ENCODE results near the gene CDKN1A.
"Not testable (repeated sequence)": the region's sequence is repeated elsewhere in the genome, so short reads cannot be mapped to it uniquely, and the experiment has no call there.

The CDKN1A gene

DNA sequence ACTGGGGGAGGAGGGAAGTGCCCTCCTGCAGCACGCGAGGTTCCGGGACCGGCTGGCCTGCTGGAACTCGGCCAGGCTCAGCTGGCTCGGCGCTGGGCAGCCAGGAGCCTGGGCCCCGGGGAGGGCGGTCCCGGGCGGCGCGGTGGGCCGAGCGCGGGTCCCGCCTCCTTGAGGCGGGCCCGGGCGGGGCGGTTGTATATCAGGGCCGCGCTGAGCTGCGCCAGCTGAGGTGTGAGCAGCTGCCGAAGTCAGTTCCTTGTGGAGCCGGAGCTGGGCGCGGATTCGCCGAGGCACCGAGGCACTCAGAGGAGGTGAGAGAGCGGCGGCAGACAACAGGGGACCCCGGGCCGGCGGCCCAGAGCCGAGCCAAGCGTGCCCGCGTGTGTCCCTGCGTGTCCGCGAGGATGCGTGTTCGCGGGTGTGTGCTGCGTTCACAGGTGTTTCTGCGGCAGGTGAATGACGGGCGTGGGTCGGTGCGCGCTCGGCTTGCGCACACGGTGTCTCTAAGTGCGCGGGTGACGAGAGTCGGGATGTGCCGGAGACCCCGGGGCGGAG is at the start of gene CDKN1A:
CDKN1A (plus strand) TSS at position 227 of the 555 bp plus-strand sequence. CDS start 5,388 bp downstream, outside the sequence.
- in situ Hi-C loops (cut with HindIII; ENCODE audit: low sequenced_read_pairs), result no loop called here

DNA sequence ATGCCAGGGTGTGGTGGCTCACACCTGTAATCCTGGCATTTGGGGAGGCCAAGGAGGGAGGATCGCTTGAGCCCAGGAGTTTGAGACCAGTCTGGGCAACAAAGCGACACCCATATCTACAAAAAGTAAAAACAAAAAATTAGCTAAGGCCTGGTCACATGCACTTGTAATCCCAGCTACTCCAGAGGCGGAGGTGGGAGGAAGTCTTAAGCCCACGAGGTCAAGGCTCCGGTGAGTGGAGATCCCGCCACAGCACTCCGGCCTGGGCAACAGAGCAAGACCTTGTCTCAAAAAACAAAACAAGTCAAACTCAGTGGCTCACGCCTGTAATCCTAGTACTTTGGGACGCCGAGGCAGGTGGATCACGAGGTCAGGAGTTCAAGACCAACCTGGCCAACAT is 48.7 kb upstream of the CDKN1A start:
- in situ Hi-C loops (cut with HindIII; ENCODE audit: low sequenced_read_pairs), result no loop called here

DNA sequence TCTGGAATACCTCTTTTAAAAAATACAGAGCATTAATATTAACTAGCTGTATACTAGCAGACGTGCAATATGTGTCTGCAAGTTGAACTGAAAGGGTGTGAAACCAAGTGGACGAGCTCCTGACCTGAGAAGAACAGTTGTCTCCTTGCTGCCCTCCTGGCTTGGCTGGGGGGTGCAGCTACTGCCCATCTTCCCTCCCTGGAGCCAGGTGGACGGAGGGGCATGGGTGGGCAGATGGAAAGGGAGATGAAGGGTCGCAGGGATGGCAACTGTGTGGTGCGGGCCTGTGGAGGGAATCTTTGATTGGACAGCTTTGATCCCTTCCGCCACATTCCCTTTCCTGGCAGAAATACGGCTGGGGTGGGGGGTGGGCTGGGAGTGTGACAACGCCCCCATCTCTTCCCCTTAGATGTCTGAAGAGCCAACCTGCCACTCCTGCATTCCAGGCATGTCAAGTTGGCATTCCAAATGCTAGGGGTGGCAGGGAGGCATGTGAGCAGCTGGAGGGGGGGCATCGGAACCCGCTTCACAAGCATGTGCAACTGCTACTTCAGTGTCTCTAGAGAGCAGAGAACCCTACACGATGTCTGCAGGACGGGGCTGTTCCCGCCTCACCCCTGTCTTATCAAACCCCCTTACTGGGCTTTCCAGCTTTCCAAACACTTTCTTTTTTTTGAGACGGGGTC is 47.0 kb upstream of the CDKN1A start:
- in situ Hi-C loops (cut with HindIII; ENCODE audit: low sequenced_read_pairs), result no loop called here

DNA sequence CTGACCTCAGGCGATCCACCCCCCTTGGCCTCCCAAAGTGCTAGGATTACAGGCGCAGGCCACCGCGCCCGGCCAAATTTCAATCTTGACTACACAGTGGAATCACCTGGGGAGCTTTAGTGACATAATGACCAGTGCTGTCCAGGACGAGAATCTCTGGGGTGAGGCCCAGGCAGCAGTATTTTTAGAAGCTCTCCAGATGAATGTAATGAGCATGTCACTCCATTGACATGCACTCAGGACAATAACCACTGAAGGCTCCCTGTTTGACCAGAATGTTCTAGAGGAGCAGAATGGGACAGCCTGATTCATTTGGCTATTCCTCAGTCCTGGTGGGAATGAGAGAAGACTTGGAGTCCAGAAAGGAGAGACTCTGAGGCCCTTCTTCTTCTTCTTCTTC is 45.1 kb upstream of the CDKN1A start:
- in situ Hi-C loops (cut with HindIII; ENCODE audit: low sequenced_read_pairs), result no loop called here

DNA sequence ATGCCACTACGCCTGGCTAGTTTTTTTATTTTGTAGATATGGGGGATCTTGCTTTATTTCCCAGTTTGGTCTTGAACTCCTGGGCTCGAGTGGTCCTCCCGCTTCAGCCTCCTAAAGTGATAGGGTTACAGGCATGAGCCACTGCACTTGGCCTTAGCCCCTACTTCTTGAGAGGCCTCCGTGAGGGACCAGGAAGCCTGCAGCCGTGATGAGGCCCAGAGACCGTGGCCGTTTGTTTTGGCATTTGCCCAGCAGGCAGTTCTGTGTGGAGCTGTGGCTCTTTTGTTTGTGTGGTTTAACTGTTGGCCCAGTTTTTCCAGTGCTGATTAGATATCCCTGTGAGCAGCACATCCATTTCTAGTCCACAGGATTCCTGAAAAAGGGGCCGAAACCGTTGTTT is 44.6 kb upstream of the CDKN1A start:
- in situ Hi-C loops (cut with HindIII; ENCODE audit: low sequenced_read_pairs), result no loop called here

DNA sequence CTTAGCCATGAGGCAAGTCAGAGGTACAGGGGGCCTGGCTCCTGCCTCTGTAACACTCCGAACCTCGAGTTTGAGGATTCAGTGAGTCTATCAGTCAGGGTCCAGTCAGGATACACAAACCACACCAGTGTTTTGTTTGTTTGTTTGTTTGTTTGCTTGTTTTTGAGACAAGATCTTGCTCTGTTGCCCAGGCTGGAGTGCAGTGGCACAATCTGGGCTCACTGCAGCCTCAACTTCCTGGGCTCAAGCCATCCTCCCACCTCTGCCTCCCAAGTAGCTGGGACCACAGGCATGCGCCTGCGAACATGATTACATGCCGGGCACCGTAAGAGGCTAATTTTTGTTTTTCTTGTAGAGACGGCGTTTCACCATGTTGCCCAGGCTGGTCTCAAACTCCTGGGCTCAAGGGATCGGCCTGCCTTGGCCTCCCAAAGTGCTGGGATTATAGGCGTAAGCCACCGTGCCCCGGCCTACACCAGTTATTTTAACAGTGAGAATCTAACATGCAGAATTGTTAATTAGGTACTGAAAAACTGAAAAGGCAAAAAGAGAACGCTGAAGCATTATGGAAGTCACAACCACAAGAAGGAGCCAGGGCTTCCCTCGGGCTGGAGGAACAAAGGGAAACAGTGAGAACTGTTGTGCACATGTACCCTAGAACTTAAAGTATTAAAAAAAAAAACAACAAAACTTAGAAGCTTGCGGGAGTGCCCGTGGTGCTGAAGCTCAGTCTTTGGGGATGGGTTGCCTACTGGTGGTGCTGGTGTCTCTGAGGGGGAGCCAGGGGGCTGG is 44.0 kb upstream of the CDKN1A start:
- in situ Hi-C loops (cut with HindIII; ENCODE audit: low sequenced_read_pairs), result no loop called here

DNA sequence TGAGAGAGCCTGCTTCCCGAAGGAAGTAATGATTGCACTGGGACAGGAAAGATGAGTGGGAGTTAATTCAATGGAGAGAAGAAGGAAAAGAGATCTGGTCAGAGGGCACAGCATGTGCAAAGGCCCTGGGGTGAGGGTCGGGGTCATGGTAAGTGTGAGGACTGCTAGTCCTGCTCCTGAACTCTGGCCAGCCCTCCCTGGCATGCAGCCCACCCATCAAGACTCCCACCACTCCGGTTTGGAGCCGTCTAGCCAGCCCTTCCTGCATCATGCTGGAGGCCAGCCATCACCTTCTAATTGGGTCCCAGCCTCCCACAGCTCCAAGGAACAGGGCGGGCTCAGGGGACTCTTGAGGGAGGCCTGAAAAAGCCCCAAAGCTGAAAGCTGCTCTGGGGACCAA is 42.2 kb upstream of the CDKN1A start:
- in situ Hi-C loops (cut with HindIII; ENCODE audit: low sequenced_read_pairs), result no loop called here

DNA sequence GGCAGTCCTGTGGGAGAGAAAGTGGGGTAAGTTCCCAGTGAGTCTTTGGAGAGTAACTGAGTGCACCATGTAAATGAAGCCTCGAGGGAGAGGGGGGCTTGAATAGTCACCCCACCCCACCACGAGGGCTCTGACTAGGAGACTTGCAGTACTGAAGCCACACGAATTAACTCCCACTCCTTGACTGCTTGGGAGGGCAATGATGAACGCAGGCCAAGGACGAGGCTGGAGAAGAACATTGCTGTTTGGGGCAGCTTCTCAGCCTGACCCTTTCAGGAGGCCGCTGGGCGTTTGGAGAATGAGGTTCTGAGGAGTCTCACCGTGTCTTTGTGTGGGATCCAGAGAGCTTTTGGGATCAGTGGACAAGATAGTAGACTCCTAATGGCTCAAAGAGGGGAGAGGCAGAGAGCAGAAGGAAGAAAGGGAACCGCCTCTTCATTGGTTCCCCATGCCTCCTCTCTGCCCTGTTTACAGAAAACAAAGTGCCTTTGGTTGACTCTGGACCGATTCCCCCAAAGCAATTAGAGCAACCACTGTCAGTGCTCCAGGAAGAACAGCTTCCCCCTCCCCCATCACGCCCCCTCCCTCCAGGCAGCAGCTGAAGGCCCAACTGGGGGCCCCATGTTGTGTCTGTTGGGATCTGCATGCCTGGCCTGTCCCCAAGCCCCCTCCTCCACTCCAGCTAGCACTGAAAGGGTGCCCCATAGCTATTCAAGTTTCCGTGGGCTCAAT is 41.7 kb upstream of the CDKN1A start:
- in situ Hi-C loops (cut with HindIII; ENCODE audit: low sequenced_read_pairs), result no loop called here

DNA sequence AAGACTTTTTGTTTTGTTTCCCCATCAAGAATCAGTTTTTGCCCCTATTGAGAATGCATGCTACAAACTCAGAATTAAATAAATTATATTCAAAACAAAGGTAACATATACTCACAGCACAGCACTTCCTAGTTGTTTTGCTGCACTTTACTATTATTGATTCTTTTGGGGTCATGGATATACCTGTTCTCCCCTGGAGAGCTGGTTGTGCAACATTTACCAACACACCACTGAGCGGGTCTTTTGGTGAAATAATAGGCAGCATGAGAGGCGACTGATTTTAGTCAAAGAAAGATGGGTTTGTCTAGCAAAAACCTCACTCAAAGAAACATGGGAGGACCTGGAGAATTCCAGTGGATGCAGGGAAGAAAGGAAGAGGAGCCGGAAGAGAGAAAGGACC is 39.9 kb upstream of the CDKN1A start:
- in situ Hi-C loops (cut with HindIII; ENCODE audit: low sequenced_read_pairs), result no loop called here

DNA sequence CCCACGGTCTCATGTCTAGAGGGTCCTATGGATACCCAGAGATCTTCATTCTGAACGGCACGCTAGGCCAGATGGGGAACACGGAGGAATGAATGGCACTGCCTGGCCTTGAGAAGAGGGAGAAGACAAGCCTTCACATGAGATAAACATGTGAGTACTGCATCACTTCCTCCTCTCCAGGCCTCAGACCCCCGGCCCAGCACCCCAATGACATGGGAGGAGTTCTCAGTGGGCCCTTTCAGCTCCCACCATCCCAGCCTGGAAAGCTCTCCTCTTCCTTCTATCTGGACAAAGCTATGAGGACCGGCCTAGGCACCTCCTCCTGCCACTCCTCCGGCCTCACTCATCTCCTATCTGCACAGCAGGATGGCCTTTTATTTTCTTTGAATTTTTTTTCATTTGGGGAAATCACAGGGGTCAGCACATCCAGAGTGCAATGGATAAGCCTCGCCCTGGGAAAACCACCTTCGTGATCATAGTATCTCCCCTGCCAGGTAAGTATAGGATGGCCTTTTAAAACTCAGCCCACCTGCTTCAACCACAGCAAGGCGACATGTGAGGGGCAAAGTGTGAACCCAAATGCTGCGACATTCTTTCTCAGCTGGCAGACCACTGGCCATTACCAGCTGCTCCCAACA is 39.2 kb upstream of the CDKN1A start:
- in situ Hi-C loops (cut with HindIII; ENCODE audit: low sequenced_read_pairs), result no loop called here

DNA sequence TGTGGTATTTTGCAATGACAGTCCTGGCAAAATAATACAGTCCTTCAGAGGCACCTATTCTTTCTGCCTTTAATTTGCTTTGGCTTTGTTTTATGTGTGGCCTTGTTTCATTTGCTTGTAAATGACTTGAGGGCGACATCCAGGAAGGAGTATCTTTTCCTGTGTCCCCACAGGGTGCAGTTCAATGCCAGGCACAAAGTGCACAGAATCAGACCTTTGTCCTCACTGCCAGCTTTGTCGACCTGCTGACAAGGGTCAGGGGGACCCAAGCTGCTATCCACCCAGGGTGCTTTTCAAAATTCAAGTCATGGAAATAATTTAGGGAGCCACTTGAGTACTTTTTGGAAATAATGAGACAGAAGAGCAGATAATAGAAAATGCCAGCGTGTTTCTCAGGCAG is 37.0 kb upstream of the CDKN1A start:
- in situ Hi-C loops (cut with HindIII; ENCODE audit: low sequenced_read_pairs), result no loop called here

DNA sequence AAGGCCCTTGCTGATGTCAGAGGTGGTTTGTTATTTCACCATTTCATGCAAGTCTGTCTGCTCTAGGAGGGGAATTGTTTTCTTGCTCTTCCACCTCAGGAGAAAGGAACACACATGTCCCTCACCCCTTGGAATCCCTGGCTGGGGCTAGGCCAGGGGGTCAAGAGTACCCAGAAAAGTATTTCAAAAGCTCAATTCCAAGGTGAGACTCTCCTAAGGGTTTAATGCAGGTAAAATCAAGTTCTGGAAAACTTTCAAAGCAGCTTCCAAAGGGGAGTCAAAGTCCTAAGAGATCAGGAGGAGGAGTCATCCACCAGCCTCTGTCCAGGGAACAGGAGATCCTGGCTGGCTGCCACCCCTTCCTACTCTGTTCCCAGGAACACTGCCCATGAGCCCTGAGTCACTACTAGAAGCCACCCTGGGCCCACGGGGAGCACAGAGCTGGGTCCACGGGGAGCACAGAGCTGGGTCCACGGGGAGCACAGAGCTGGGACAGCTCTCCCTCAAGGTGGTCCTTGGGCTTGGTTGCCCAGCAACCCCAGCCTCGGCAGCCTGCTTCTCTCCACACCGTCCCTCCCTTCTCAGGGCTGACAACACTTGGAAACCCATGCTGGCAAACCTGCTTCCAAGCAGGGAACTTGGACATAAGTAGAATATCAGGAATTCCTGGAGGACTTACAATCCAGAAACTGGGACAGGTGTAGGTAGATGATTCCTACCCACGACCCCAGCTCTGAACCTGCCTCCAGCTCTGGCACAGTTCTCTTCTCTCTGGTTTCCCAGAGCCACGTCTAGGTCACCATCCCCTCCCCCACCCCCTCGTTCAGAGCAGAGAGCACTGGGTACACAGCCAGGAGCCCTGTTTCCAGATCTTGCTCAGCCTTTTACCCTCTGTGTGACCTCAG is 35.3 kb upstream of the CDKN1A start:
- in situ Hi-C loops (cut with HindIII; ENCODE audit: low sequenced_read_pairs), result no loop called here

DNA sequence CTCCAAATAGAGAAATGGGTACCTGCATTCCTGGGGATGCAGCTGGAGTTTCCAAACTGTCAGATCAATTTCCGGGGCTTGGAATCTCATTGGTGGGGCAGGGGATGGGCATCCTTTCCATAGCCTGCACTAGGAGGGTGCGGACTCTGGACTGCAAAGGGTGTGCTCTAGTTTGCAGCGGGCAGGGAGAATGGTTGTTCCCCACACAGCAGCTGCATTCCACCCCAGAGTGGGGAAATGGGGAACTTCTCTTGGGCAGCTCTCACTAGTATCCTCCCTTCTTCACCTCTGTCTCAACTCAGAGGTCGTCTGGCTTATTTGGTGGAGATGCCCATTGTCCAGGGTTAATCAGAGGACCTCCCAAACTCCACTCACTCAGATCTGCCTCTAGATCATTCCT is 34.5 kb upstream of the CDKN1A start:
- in situ Hi-C loops (cut with HindIII; ENCODE audit: low sequenced_read_pairs), result no loop called here

DNA sequence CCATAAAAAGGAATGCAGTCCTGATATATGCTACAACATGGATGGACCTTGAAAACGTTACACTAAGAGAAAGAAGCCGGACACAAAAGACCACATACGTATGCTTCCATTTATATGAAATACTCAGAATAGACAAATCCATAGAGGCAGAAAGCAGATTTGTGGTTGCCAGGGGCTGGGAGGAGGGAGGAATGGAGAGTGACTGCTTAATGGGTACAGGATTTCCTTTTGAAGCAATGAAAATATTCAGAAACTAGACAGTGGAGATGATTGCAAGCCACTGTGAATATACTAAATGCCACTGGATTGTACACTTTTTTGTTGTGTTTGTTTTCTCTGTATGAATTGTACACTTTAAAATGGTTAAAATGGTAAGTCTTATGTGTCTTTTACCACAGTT is 29.4 kb upstream of the CDKN1A start:
- in situ Hi-C loops (cut with HindIII; ENCODE audit: low sequenced_read_pairs), result no loop called here

DNA sequence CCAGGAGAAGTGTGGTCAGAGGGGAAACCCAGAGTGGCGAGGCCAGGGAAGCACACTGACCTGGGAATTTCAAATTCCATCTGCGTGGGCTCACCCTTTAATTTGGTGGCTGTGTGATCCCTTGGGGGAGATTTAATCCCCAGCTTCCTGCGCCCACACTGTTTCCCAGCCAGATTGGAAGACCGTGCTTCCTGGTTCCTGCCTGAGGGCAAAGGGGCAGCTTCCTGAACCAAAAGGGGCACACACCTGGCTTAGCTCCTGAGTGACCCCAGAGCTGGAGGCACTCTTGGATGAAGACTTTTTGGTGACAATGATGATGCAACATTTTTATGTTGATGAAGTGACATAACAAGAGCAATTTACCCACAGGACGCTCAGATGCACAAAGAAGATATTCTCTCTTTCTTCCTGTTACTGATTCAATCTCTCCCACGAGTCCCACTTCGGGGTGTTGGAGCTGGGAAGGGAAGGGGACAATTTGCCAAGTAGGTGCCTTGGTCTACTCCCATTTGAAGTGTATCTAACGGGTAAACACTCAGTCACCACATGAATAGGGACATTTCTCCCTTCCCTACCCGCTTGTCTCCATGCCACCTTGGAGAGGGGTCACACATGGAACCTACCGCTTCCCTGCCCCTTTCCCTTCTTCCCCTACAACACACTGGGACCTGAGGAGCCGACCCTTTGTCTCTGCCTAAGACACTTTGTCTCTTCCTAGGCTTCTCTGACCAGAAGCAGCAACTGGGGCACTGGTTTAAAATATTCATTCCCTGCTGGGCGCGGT is 28.6 kb upstream of the CDKN1A start:
- in situ Hi-C loops (cut with HindIII; ENCODE audit: low sequenced_read_pairs), result no loop called here

DNA sequence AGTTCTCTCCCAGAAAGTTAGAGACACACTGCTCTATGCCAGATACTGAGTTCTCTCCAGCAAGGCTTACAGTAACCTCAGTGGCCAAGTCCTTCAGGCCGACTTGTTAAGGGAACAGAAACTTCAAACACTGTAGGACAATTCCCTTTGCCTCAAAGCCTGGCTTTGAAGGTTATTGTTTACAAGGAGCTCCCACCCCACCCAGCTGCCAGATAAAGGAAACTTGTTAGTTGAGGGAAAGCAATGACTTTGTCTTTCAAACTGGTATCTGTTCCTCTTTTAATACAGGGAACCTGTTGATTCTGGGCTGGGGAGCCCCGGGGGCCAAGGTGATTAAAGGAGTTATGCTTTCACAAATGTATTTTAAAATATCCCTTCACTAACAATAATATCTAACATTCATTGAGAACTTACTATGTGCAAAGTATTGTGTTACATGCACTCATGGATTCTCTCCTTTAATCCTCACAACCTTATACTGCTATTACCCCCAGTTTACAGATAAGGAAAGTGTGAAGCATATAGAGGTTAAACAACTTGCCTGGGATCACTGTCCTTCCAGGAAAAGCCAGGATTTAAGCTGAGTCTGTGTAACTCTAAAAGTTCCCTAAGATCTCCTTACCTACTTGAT is 27.6 kb upstream of the CDKN1A start:
- in situ Hi-C loops (cut with HindIII; ENCODE audit: low sequenced_read_pairs), result no loop called here

DNA sequence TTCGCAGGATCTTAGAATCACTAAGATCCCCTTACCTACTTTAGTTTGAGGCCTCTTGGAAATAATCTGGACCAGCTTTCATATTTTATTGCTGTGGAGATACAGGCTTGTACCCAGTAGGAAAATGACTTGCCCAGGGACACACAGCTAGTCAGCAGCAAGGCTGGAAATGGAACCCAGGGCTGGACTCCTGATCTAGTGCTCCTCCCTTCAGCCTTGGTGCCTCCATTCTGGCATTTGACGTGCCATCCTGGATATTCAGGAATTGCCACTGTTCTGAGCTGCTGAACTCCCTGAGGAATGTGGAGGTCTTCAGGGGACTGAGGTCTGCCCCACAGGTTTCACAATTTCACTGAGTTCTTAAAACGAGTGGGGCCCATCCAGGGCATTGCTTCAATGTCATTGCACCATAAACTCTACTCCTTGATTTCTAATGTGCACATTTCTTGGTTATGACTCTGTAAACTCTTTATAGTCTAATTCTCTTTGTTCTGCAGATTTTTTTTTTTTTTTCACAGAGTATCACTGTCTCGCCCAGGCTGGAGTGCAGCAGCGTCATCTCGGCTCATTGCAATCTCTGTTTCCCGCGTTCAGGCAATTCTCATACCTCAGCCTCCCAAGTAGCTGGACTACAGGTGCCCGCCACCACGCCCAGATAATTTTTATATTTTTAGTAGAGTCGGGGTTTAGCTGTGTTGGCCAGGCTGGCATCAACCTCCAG is 26.7 kb upstream of the CDKN1A start:
- in situ Hi-C loops (cut with HindIII; ENCODE audit: low sequenced_read_pairs), result no loop called here

DNA sequence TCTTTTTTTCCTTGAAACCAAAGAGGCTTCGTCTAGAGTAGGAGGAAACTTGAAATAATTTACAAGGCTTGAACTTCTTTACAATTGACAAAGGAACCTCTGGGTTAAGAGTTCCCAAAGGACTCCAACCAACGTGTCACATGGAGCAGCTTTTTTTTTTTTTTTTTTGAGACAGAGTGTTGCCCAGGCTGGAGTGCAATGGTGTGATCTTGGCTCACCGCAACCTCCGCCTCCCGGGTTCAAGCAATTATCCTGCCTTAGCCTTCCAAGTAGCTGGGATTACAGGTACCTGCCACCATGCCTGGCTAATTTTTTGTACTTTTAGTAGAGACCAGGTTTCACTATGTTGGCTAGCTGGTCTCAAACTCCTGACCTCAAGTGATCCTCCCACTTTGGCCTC is 24.0 kb upstream of the CDKN1A start:
- in situ Hi-C loops (cut with HindIII; ENCODE audit: low sequenced_read_pairs), result not testable (repeated sequence)
